Calu3 (cell line): ENCODE measurements around the gene ATP4B. TPM values are rescaled to one million over a fixed set of nuclear protein-coding genes. Genes with fewer than 3 reads are reported as not detected.

ENCODE experiments used
- BruUV-seq: library from RNA; stranded (reverse); fragments of 400-500 nt; replicated peaks from 2 replicates; lab custom pipeline; 2021; lab: Mats Ljungman, UMichigan
- CTCF ChIA-PET: fragments of 300-600 bp; sonication (Branson Sonifier 250); formaldehyde crosslinking; loops from one replicate; lab custom pipeline; 2022; ENCODE audit warnings: antibody characterized with exemption; lab: Charles Lee
- DNase-seq: peaks from one replicate; pipeline ENCODE4 v3.0.0; 2022
- H3K27ac Mint-ChIP-seq: one replicate; pipeline ENCODE4 v1.8.0; 2022; ENCODE audit warnings: mixed read lengths; ENCODE audit not compliant: unreplicated experiment
- H3K27me3 Mint-ChIP-seq: one replicate; pipeline ENCODE4 v1.8.0; 2022; ENCODE audit warnings: mixed read lengths; ENCODE audit not compliant: unreplicated experiment
- H3K36me3 Mint-ChIP-seq: one replicate; pipeline ENCODE4 v1.8.0; 2022; ENCODE audit warnings: mild to moderate bottlenecking, moderate library complexity, mixed read lengths; ENCODE audit not compliant: insufficient read depth, unreplicated experiment
- H3K4me1 Mint-ChIP-seq: one replicate; pipeline ENCODE4 v1.8.0; 2022; ENCODE audit warnings: mild to moderate bottlenecking, low read depth, mixed read lengths; ENCODE audit not compliant: unreplicated experiment
- H3K4me3 Mint-ChIP-seq: one replicate; pipeline ENCODE4 v1.8.0; 2022; ENCODE audit warnings: mild to moderate bottlenecking, low read depth, moderate library complexity, mixed read lengths; ENCODE audit not compliant: unreplicated experiment
- H3K9me3 Mint-ChIP-seq: one replicate; pipeline ENCODE4 v1.8.0; 2022; ENCODE audit warnings: low read depth, mixed read lengths; ENCODE audit not compliant: unreplicated experiment
- intact Hi-C: fragments of 100-400 bp; cut with micrococcal nuclease; formaldehyde crosslinking; loops from one replicate; pipeline ENCODE4 v1.10.0; 2022; ENCODE audit not compliant: unreplicated experiment
- total RNA-seq: library from RNA; stranded (reverse); gene quantifications from 2 replicates; pipeline ENCODE4 v1.2.3, GENCODE V29; 2022
- TF ChIP-seq, protein P1 (sequence below): fragments of 200-600 bp; IDR thresholded peaks from one replicate; pipeline ENCODE4 v1.8.0; 2022; ENCODE audit warnings: antibody characterized with exemption; ENCODE audit not compliant: unreplicated experiment

The ATP4B gene
- total RNA-seq, 1 experiment from 2014 or later: not detected

GRCh38 chr13:113639616-113640262, 18.3 kb downstream of the ATP4B start:
- H3K27ac Mint-ChIP-seq: no peak overlapping the region
- no TSS peak for BruUV-seq
- H3K27me3 Mint-ChIP-seq: no peaks in the 10 kb centered on the region
- peaks cover 7% of the 10 kb centered on the region for H3K36me3 Mint-ChIP-seq
- DNase-seq: no peak
- H3K4me1 Mint-ChIP-seq: no peaks in the 10 kb centered on the region
- TF ChIP-seq, protein P1, sequence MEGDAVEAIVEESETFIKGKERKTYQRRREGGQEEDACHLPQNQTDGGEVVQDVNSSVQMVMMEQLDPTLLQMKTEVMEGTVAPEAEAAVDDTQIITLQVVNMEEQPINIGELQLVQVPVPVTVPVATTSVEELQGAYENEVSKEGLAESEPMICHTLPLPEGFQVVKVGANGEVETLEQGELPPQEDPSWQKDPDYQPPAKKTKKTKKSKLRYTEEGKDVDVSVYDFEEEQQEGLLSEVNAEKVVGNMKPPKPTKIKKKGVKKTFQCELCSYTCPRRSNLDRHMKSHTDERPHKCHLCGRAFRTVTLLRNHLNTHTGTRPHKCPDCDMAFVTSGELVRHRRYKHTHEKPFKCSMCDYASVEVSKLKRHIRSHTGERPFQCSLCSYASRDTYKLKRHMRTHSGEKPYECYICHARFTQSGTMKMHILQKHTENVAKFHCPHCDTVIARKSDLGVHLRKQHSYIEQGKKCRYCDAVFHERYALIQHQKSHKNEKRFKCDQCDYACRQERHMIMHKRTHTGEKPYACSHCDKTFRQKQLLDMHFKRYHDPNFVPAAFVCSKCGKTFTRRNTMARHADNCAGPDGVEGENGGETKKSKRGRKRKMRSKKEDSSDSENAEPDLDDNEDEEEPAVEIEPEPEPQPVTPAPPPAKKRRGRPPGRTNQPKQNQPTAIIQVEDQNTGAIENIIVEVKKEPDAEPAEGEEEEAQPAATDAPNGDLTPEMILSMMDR: no peak
- intact Hi-C loops: no loop called here
- CTCF ChIA-PET: no interaction called here
- H3K9me3 Mint-ChIP-seq: peaks cover 4% of the 10 kb centered on the region
- no peak overlapping the region for H3K4me3 Mint-ChIP-seq

DNA sequence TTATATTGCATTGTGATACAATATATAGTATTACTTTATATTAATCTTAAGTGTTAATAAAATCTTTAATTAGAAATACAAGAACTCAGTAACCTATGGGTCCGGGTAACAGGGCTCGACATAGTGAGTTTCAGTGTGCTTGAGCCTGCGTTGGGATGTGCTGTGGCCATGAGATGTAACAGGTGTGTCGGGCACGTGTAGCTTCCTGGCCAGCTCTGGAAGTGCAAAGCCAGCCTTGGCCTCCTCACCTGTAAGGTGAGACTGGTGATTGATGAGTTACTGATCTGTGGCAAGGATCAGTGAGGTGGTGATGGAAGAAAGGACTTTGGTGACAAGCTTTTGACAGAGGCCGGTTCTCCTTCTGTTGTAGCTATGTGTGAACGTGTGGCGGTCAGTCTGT, 19.2 kb downstream of the ATP4B start:
- peaks cover 4% of the 10 kb centered on the region for H3K9me3 Mint-ChIP-seq
- intact Hi-C loops: no loop called here
- CTCF ChIA-PET: no interaction called here
- no peak overlapping the region for H3K27ac Mint-ChIP-seq
- no peak for DNase-seq
- BruUV-seq: no TSS peak
- TF ChIP-seq, protein P1: no peak
- H3K27me3 Mint-ChIP-seq: no peaks in the 10 kb centered on the region
- H3K4me1 Mint-ChIP-seq: no peaks in the 10 kb centered on the region
- peaks cover 7% of the 10 kb centered on the region for H3K36me3 Mint-ChIP-seq
- no peak overlapping the region for H3K4me3 Mint-ChIP-seq

DNA sequence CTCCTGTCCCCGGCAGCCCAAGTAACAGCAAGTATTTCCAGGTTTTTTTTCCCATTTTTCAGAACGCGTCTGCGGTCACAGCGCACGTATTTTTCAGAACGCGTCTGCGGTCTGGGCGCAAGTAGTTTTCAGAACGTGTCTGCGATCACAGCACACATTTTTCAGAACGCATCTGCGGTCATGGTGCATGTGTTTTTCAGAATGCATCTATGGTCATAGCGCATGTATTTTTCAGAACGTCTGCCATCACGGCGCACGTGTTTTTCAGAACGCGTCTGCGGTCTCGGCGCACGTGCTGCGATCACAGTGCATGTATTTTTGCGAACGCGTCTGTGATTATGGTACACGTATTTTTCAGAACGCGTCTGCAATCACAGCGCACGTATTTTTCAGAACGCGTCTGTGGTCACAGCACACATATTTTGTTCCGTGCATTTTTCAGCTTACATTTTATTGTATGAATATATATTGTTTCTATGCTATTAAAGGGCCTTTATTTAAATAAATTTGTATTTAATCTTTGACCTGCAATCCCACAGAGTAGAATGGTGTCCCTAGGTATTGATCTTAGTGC, 19.7 kb downstream of the ATP4B start:
- CTCF ChIA-PET: no interaction called here
- no peak overlapping the region for H3K27ac Mint-ChIP-seq
- BruUV-seq: no TSS peak
- DNase-seq: no peak
- intact Hi-C loops: no loop called here
- H3K36me3 Mint-ChIP-seq: peaks cover 7% of the 10 kb centered on the region
- H3K4me3 Mint-ChIP-seq: no peak overlapping the region
- TF ChIP-seq, protein P1: no peak
- no peaks in the 10 kb centered on the region for H3K4me1 Mint-ChIP-seq
- H3K9me3 Mint-ChIP-seq: peaks cover 4% of the 10 kb centered on the region
- H3K27me3 Mint-ChIP-seq: no peaks in the 10 kb centered on the region

- no peak overlapping the region for H3K4me3 Mint-ChIP-seq
- H3K9me3 Mint-ChIP-seq: peaks cover 3% of the 10 kb centered on the region
- TF ChIP-seq, protein P1: no peak
- H3K27ac Mint-ChIP-seq: no peak overlapping the region
- BruUV-seq: no TSS peak
- H3K4me1 Mint-ChIP-seq: no peaks in the 10 kb centered on the region
- intact Hi-C loops: no loop called here
- CTCF ChIA-PET: no interaction called here
- DNase-seq: no peak
- H3K27me3 Mint-ChIP-seq: no peaks in the 10 kb centered on the region
- peaks cover 7% of the 10 kb centered on the region for H3K36me3 Mint-ChIP-seq
Measured at GRCh38 chr13:113637262-113638160, 20.5 kb downstream of the ATP4B start.
